ENCODE data around the gene ZNRF3.

DNA sequence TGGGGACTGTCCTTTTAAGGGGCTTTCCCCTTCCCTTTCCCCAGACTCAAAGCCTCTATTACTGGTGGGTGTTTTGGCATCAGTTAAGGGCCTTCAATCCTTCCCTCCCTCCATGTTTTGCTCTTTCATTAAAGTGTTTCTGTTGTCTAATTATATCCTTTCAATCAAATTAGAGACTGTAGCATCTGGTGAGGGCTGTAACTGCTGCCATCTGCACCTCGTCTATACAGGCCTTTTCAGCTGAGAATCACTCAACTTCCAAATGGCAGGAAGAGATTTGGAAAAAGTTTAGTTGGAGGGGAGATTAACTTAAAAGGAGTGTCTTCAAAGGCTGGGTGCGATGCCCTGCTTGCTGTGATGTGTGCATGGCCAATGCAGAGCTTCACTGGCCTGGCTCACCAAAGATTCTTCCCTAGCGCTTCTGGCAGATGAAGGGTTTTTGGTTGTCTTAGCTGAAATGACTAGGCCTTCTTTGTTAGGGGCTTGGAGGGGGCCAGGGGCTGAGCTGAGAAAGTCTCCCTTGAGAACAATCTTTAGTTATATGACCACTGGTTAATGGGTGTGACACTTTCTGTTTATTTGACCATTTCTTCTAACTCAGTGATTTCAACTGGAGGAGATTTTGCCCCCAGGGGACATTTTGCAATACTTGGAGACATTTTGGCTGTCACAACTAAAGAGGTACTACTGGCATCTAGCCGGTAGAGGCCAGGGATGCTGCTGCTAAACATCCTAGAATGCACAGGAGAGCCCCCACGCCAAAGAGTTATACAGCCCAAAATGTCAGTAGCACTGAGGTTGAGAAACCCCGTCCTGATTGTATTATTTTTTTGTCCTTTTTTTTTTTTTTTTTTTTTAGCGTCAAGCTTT is 197.0 kb downstream of the ZNRF3 start:
- no peak for TF ChIP-seq YY1 (IDR thresholded peaks at IDR 0.05; ENCODE audit: insufficient read depth, insufficient read length)
- TF ChIP-seq SUZ12 (IDR thresholded peaks at IDR 0.05; ENCODE audit: extremely low read depth, insufficient read depth, insufficient read length): no peak

Measured in NT2/D1 (cell line).